ENCODE results near the gene LGALS14. TPM values are rescaled to one million over a fixed set of nuclear protein-coding genes. Genes with fewer than 3 reads are reported as not detected.

Gene LGALS14
- total RNA-seq, 1 experiment from 2014 or later: not detected

GRCh38 chr19:39727070-39727800 lies 23.0 kb downstream of the LGALS14 start:
- Mint-ChIP-seq H3K4me1 (no peaks in the 10 kb centered on the region), H3K9me3 (no peaks in the 10 kb centered on the region), H3K27ac (no peak overlapping the region), H3K4me3 (no peak overlapping the region), H3K27me3 (ENCODE audit: low read depth) (peaks cover 57% of the 10 kb centered on the region), H3K36me3 (no peaks in the 10 kb centered on the region)
- ChIA-PET CTCF (no interaction called here), POLR2A (no interaction called here)
- DNase-seq (ENCODE audit: low spot score) (no peak), ATAC-seq (no peak)
- TF ChIP-seq AFF4 (CRISPR knock-in tag; IDR thresholded peaks at IDR 0.05; ENCODE audit: borderline replicate concordance): no peak
- no peak for TF ChIP-seq IRF1 (CRISPR knock-in tag; IDR thresholded peaks at IDR 0.05)
- TF ChIP-seq ZNF512 (CRISPR knock-in tag; IDR thresholded peaks at IDR 0.05; ENCODE audit: borderline replicate concordance): no peak
- no peak for TF ChIP-seq NR1H2 (CRISPR knock-in tag; IDR thresholded peaks at IDR 0.05)
- no peak for TF ChIP-seq MLX (CRISPR knock-in tag; IDR thresholded peaks at IDR 0.05)
- no peak for TF ChIP-seq MXD4 (CRISPR knock-in tag; IDR thresholded peaks at IDR 0.05; ENCODE audit: borderline replicate concordance)
- no peak for TF ChIP-seq E2F5 (CRISPR knock-in tag; IDR thresholded peaks at IDR 0.05)
- TF ChIP-seq ZNF416 (CRISPR knock-in tag; IDR thresholded peaks at IDR 0.05): no peak
- no peak for TF ChIP-seq SMAD4 (CRISPR knock-in tag; IDR thresholded peaks at IDR 0.05)

- Mint-ChIP-seq H3K36me3 (no peaks in the 10 kb centered on the region), H3K4me3 (no peak overlapping the region), H3K27ac (no peak overlapping the region), H3K4me1 (no peaks in the 10 kb centered on the region), H3K27me3 (ENCODE audit: low read depth) (peaks cover 51% of the 10 kb centered on the region), H3K9me3 (peaks cover under 1% of the 10 kb centered on the region; the same call in 1 of the 2 replicates)
- CTCF ChIA-PET: no interaction called here
- POLR2A ChIA-PET: no interaction called here
- no peak for DNase-seq (ENCODE audit: low spot score)
- no peak for ATAC-seq
- TF ChIP-seq GABPB1 (CRISPR knock-in tag; IDR thresholded peaks at IDR 0.05): no peak
- TF ChIP-seq ZSCAN18 (CRISPR knock-in tag; IDR thresholded peaks at IDR 0.05): no peak
- TF ChIP-seq ATF2 (CRISPR knock-in tag; IDR thresholded peaks at IDR 0.05; ENCODE audit: borderline replicate concordance, low read depth): no peak
- TF ChIP-seq RORB (CRISPR knock-in tag; IDR thresholded peaks at IDR 0.05): no peak
- no peak for TF ChIP-seq OVOL2 (CRISPR knock-in tag; IDR thresholded peaks at IDR 0.05; ENCODE audit: borderline replicate concordance)
- TF ChIP-seq ZNF232 (CRISPR knock-in tag; IDR thresholded peaks at IDR 0.05): no peak
- no peak for TF ChIP-seq ZNF532 (CRISPR knock-in tag; IDR thresholded peaks at IDR 0.05; ENCODE audit: borderline replicate concordance)
- TF ChIP-seq ZNF138 (CRISPR knock-in tag; conservative IDR thresholded peaks at IDR 0.05): no peak
Observed at GRCh38 chr19:39728040-39728439, 23.8 kb downstream of the LGALS14 start.
